Measurements from ENCODE around the gene CDK5. TPM values are rescaled to one million over a fixed set of nuclear protein-coding genes. Genes with fewer than 3 reads are reported as not detected.

Gene CDK5
- total RNA-seq, 1 donor from 2014 or later: 5.7 TPM

DNA sequence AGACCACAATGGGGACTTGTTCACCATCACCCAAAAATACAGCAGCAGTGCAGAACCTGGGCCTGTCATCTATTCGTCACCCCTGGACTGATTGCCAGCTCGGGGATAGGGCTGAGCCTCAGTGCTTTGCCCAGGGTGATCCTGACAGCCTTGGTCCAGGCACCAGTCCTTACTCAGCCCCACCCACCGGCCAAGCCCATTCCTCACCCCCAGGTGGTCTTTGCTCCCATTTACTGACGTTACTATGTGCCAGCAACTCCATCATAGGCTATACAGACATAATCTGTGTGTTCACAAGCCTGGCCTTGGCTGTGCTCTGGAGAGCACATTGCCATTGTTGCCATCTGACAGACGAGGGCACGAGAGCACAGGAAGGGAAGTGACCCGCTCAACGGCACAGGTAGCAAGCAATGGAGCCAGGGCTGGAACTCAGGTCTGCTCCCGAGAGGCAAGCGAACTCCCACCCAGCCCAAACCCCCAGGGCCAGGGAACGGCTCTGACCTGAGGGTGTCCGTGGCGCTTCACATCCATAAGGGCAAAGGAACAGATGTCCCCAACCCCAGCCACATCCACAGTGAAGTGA lies 40.2 kb downstream of the CDK5 start:
- H3K4me3 ChIP-seq (ENCODE audit: low read length in 3 of 3): peak overlapping the region in 1 of 3 donors; percentile 43
- peaks cover 68 to 72% (median 69%) of the 10 kb centered on the region in 3 donors for H3K27me3 ChIP-seq (ENCODE audit: control insufficient read depth in 3 of 3, insufficient read depth in 3 of 3, low read length in 3 of 3)

DNA sequence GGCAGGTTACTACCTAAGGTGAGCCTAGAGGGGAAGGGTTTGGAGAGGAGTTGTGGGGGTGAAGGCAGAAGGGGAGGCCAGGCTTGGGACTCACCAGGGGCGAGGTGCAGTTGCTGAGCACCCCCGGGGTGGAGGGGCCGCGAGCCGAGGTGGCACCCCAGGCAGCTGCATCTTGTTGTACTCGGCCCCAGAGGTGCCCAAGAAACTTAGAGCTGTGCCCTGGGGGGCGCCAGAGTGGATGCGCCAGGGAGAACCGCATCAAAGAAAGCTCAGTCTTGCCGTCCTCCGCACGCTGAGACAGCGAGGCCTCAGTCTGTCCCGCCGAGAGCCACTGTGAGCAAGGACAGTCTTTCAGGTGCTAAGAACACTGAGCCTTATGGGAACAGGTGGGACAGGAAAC lies 40.8 kb downstream of the CDK5 start:
- peaks cover 72 to 77% (median 73%) of the 10 kb centered on the region in 3 donors for H3K27me3 ChIP-seq (ENCODE audit: control insufficient read depth in 3 of 3, insufficient read depth in 3 of 3, low read length in 3 of 3)
- no peaks in the 10 kb centered on the region for H3K9me3 ChIP-seq (ENCODE audit: control insufficient read depth in 3 of 3, low read length in 3 of 3)
- no peak overlapping the region for H3K4me3 ChIP-seq (ENCODE audit: low read length in 3 of 3)
- H3K9ac ChIP-seq (ENCODE audit: low read depth in 1 of 3, low read length in 3 of 3): no peak overlapping the region
- H3K27ac ChIP-seq (ENCODE audit: low read depth, low read length): no peak overlapping the region
- peaks cover 12 to 37% (median 26%) of the 10 kb centered on the region in 3 donors for H3K4me1 ChIP-seq (ENCODE audit: control insufficient read depth in 3 of 3, insufficient read depth in 3 of 3, low read length in 3 of 3)
- no peaks in the 10 kb centered on the region for H3K36me3 ChIP-seq (ENCODE audit: control insufficient read depth in 3 of 3, insufficient read depth in 3 of 3, low read length in 3 of 3)

More for the DNA sequence above, 40.2 kb downstream of the CDK5 start:
- no peak overlapping the region for H3K9ac ChIP-seq (ENCODE audit: low read depth in 1 of 3, low read length in 3 of 3)
- peaks cover 12 to 37% (median 26%) of the 10 kb centered on the region in 3 donors for H3K4me1 ChIP-seq (ENCODE audit: control insufficient read depth in 3 of 3, insufficient read depth in 3 of 3, low read length in 3 of 3)
- H3K27ac ChIP-seq (ENCODE audit: low read depth, low read length): no peak overlapping the region
- no peaks in the 10 kb centered on the region for H3K36me3 ChIP-seq (ENCODE audit: control insufficient read depth in 3 of 3, insufficient read depth in 3 of 3, low read length in 3 of 3)
- H3K9me3 ChIP-seq (ENCODE audit: control insufficient read depth in 3 of 3, low read length in 3 of 3): no peaks in the 10 kb centered on the region

DNA sequence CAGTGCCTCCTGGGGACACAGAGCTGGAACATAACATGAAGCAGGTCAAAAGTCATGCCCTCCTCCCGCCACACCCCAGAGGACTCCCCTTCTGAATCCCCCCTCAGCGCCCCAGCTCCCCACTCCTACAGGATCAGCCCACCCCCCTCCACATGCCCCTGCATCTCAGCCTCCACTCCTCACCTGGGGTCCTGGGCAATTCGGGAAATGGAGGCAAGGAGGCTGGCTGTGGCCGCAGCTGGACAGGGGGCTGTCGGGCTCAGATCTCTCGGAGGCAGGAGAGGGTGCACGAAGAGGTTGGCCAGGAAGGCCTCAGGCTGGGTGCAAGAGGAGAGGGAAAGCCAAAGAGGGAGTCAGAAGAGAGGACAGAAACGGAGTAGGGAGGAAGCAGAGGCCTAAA lies 41.2 kb downstream of the CDK5 start:
- Histone ChIP-seq H3K36me3 (ENCODE audit: control insufficient read depth in 3 of 3, insufficient read depth in 3 of 3, low read length in 3 of 3) (no peaks in the 10 kb centered on the region), H3K9ac (ENCODE audit: low read depth in 1 of 3, low read length in 3 of 3) (no peak overlapping the region), H3K27ac (ENCODE audit: low read depth, low read length) (no peak overlapping the region), H3K4me3 (ENCODE audit: low read length in 3 of 3) (no peak overlapping the region), H3K9me3 (ENCODE audit: control insufficient read depth in 3 of 3, low read length in 3 of 3) (no peaks in the 10 kb centered on the region), H3K27me3 (ENCODE audit: control insufficient read depth in 3 of 3, insufficient read depth in 3 of 3, low read length in 3 of 3) (peaks cover 72 to 80% (median 73%) of the 10 kb centered on the region in 3 donors), H3K4me1 (ENCODE audit: control insufficient read depth in 3 of 3, insufficient read depth in 3 of 3, low read length in 3 of 3) (peaks cover 12 to 37% (median 26%) of the 10 kb centered on the region in 3 donors)

DNA sequence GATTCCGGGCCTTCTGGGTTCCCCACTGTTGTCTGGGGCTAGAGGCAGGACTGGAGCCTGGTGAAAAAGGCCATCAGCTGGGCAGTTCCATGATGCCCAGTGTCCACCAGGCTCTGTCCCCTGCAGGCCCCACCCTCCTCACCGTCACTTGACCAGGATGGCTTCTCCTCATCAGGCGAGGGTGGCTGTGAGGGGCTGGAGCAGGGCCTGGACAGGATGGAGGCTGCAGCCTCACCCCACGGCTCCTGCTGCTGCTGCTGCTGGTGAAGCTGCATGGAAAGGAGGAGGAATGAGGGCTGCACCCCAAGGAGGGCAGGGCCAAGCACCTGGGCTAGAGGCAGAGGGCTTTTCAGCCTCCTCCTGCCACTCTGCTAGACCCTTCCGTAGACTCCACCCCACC lies 41.7 kb downstream of the CDK5 start:
- H3K9ac ChIP-seq (ENCODE audit: low read depth in 1 of 3, low read length in 3 of 3): no peak overlapping the region
- no peaks in the 10 kb centered on the region for H3K9me3 ChIP-seq (ENCODE audit: control insufficient read depth in 3 of 3, low read length in 3 of 3)
- H3K27ac ChIP-seq (ENCODE audit: low read depth, low read length): no peak overlapping the region
- H3K4me3 ChIP-seq (ENCODE audit: low read length in 3 of 3): no peak overlapping the region
- H3K36me3 ChIP-seq (ENCODE audit: control insufficient read depth in 3 of 3, insufficient read depth in 3 of 3, low read length in 3 of 3): no peaks in the 10 kb centered on the region
- H3K4me1 ChIP-seq (ENCODE audit: control insufficient read depth in 3 of 3, insufficient read depth in 3 of 3, low read length in 3 of 3): peaks cover 12 to 37% (median 26%) of the 10 kb centered on the region in 3 donors
- peaks cover 71 to 79% (median 72%) of the 10 kb centered on the region in 3 donors for H3K27me3 ChIP-seq (ENCODE audit: control insufficient read depth in 3 of 3, insufficient read depth in 3 of 3, low read length in 3 of 3)

DNA sequence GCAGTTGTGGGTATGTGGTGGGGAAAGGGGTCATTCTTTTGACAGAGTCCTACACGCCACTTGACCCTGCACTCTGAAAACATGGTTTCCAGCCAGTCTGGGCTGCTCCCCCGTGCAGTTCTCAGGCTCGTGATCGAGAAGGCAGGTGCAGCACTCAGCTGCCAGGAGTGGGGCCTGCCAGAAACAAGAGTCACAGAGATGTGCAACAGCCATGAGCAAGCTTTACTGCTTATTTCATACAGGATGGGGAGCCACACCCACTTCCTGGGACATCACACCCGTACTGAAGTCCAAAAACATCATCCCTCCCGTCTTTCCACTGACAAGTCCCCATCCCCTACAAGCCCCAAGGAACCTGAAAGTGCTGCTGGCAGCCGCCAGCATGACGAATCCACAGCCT lies 42.7 kb downstream of the CDK5 start:
- Histone ChIP-seq H3K9ac (ENCODE audit: low read depth in 1 of 3, low read length in 3 of 3) (no peak overlapping the region), H3K36me3 (ENCODE audit: control insufficient read depth in 3 of 3, insufficient read depth in 3 of 3, low read length in 3 of 3) (no peaks in the 10 kb centered on the region), H3K27me3 (ENCODE audit: control insufficient read depth in 3 of 3, insufficient read depth in 3 of 3, low read length in 3 of 3) (peaks cover 61 to 81% (median 71%) of the 10 kb centered on the region in 3 donors), H3K4me1 (ENCODE audit: control insufficient read depth in 3 of 3, insufficient read depth in 3 of 3, low read length in 3 of 3) (peaks cover 12 to 37% (median 26%) of the 10 kb centered on the region in 3 donors), H3K4me3 (ENCODE audit: low read length in 3 of 3) (no peak overlapping the region), H3K27ac (ENCODE audit: low read depth, low read length) (no peak overlapping the region), H3K9me3 (ENCODE audit: control insufficient read depth in 3 of 3, low read length in 3 of 3) (no peaks in the 10 kb centered on the region)

DNA sequence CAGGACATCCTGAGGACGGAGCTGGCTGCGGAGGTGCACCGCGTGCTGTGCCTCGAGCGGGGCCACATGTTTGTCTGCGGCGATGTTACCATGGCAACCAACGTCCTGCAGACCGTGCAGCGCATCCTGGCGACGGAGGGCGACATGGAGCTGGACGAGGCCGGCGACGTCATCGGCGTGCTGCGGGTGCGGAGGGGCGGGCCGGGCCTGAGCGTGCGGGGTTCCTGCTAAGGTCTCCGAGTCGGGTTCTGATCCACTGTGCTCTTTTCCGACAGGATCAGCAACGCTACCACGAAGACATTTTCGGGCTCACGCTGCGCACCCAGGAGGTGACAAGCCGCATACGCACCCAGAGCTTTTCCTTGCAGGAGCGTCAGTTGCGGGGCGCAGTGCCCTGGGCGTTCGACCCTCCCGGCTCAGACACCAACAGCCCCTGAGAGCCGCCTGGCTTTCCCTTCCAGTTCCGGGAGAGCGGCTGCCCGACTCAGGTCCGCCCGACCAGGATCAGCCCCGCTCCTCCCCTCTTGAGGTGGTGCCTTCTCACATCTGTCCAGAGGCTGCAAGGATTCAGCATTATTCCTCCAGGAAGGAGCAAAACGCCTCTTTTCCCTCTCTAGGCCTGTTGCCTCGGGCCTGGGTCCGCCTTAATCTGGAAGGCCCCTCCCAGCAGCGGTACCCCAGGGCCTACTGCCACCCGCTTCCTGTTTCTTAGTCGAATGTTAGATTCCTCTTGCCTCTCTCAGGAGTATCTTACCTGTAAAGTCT lies 43.8 kb downstream of the CDK5 start:
- peak overlapping the region in 1 of 3 donors; percentile 25 for H3K9ac ChIP-seq (ENCODE audit: low read depth in 1 of 3, low read length in 3 of 3)
- peaks cover 52 to 74% (median 65%) of the 10 kb centered on the region in 3 donors for H3K27me3 ChIP-seq (ENCODE audit: control insufficient read depth in 3 of 3, insufficient read depth in 3 of 3, low read length in 3 of 3)
- peaks cover 12 to 32% (median 26%) of the 10 kb centered on the region in 3 donors for H3K4me1 ChIP-seq (ENCODE audit: control insufficient read depth in 3 of 3, insufficient read depth in 3 of 3, low read length in 3 of 3)
- H3K27ac ChIP-seq (ENCODE audit: low read depth, low read length): no peak overlapping the region
- no peaks in the 10 kb centered on the region for H3K36me3 ChIP-seq (ENCODE audit: control insufficient read depth in 3 of 3, insufficient read depth in 3 of 3, low read length in 3 of 3)
- H3K4me3 ChIP-seq (ENCODE audit: low read length in 3 of 3): peak overlapping the region; percentile 4 to 54 (median 32)
- H3K9me3 ChIP-seq (ENCODE audit: control insufficient read depth in 3 of 3, low read length in 3 of 3): no peaks in the 10 kb centered on the region

DNA sequence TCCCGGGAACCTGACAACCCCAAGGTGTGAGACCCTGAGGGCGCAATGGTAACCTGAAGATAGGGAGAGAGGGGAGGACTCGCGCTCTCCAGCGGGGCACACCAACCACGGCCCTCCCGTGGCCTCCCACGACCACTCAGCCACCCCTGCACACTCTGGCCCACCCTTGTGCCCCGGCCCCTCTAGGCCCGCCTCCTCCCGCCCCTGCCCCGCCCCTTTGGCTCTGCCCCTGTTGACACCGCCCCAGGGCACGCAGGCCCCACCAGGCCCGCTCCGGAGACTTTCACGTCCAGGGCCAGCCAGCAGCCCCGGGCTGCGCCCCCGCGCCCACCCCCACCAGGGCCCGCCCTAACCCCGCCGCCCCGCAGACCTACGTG lies 44.4 kb downstream of the CDK5 start:
- peaks cover 7 to 28% (median 27%) of the 10 kb centered on the region in 3 donors for H3K4me1 ChIP-seq (ENCODE audit: control insufficient read depth in 3 of 3, insufficient read depth in 3 of 3, low read length in 3 of 3)

DNA sequence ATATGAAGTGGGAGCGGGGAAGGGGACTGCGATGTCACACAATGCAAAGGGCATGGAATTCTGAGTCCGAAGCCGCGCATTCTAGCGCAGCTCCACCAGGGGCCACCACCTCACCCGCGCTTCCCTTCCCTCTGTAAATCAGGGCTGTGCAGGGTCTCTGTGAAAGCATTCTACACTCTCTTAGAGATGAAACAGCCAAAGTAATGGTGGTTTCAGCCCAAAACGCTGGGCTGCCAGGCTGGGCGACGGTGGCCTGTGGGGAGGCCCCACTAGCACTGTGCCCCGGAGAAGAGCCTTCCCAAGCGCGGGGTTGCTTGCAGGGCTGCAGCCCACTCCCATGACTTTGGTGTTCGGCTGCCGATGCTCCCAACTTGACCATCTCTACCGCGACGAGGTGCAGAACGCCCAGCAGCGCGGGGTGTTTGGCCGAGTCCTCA lies 44.8 kb downstream of the CDK5 start:
- no peak overlapping the region for H3K4me3 ChIP-seq (ENCODE audit: low read length in 3 of 3)
- no peaks in the 10 kb centered on the region for H3K36me3 ChIP-seq (ENCODE audit: control insufficient read depth in 3 of 3, insufficient read depth in 3 of 3, low read length in 3 of 3)
- H3K27me3 ChIP-seq (ENCODE audit: control insufficient read depth in 3 of 3, insufficient read depth in 3 of 3, low read length in 3 of 3): peaks cover 49 to 67% (median 65%) of the 10 kb centered on the region in 3 donors
- no peak overlapping the region for H3K9ac ChIP-seq (ENCODE audit: low read depth in 1 of 3, low read length in 3 of 3)
- peaks cover 5 to 26% (median 26%) of the 10 kb centered on the region in 3 donors for H3K4me1 ChIP-seq (ENCODE audit: control insufficient read depth in 3 of 3, insufficient read depth in 3 of 3, low read length in 3 of 3)
- H3K9me3 ChIP-seq (ENCODE audit: control insufficient read depth in 3 of 3, low read length in 3 of 3): no peaks in the 10 kb centered on the region
- H3K27ac ChIP-seq (ENCODE audit: low read depth, low read length): no peak overlapping the region

More for the DNA sequence above, 44.4 kb downstream of the CDK5 start:
- H3K9me3 ChIP-seq (ENCODE audit: control insufficient read depth in 3 of 3, low read length in 3 of 3): no peaks in the 10 kb centered on the region
- H3K36me3 ChIP-seq (ENCODE audit: control insufficient read depth in 3 of 3, insufficient read depth in 3 of 3, low read length in 3 of 3): no peaks in the 10 kb centered on the region
- no peak overlapping the region for H3K9ac ChIP-seq (ENCODE audit: low read depth in 1 of 3, low read length in 3 of 3)
- H3K4me3 ChIP-seq (ENCODE audit: low read length in 3 of 3): peak overlapping the region in 2 of 3 donors; percentile 32 to 54
- peaks cover 52 to 68% (median 66%) of the 10 kb centered on the region in 3 donors for H3K27me3 ChIP-seq (ENCODE audit: control insufficient read depth in 3 of 3, insufficient read depth in 3 of 3, low read length in 3 of 3)
- no peak overlapping the region for H3K27ac ChIP-seq (ENCODE audit: low read depth, low read length)

DNA sequence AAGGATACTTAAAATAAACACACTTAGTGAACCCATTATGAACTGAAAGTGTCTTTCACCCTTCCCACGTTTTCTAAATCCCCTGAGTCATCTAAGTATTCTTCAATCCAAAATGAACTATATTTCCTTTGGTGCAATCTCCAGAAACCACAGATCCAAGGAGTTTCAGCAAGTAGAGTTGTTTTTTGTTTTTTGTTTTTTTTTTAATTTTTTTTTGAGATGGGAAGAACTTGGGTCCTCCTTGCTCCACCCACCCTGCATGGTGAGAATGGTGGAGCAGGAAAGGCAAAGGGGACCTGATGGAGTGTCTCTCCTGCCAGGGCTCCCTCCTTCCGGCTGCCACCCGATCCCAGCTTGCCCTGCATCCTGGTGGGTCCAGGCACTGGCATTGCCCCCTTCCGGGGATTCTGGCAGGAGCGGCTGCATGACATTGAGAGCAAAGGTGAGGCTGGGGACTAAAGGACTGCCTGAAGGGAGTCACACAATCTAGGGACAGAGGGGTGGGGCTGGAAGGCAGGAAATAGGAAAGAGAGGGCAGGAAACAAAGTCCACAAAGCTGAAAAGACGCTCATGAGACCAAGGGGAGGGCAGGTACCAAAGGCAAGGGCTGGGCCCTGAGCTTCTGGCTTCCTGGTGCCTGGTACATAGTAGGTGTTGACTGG lies 45.5 kb downstream of the CDK5 start:
- no peak overlapping the region for H3K9ac ChIP-seq (ENCODE audit: low read depth in 1 of 3, low read length in 3 of 3)
- peaks cover 6 to 29% (median 21%) of the 10 kb centered on the region in 3 donors for H3K4me1 ChIP-seq (ENCODE audit: control insufficient read depth in 3 of 3, insufficient read depth in 3 of 3, low read length in 3 of 3)
- no peak overlapping the region for H3K4me3 ChIP-seq (ENCODE audit: low read length in 3 of 3)
- H3K9me3 ChIP-seq (ENCODE audit: control insufficient read depth in 3 of 3, low read length in 3 of 3): no peaks in the 10 kb centered on the region
- H3K27me3 ChIP-seq (ENCODE audit: control insufficient read depth in 3 of 3, insufficient read depth in 3 of 3, low read length in 3 of 3): peaks cover 45 to 60% (median 57%) of the 10 kb centered on the region in 3 donors
- H3K36me3 ChIP-seq (ENCODE audit: control insufficient read depth in 3 of 3, insufficient read depth in 3 of 3, low read length in 3 of 3): no peaks in the 10 kb centered on the region
- no peak overlapping the region for H3K27ac ChIP-seq (ENCODE audit: low read depth, low read length)
